ENCODE results near the gene MUCL3.
"Not testable (repeated sequence)": the region's sequence is repeated elsewhere in the genome, so short reads cannot be mapped to it uniquely, and the experiment has no call there.

Gene MUCL3

DNA sequence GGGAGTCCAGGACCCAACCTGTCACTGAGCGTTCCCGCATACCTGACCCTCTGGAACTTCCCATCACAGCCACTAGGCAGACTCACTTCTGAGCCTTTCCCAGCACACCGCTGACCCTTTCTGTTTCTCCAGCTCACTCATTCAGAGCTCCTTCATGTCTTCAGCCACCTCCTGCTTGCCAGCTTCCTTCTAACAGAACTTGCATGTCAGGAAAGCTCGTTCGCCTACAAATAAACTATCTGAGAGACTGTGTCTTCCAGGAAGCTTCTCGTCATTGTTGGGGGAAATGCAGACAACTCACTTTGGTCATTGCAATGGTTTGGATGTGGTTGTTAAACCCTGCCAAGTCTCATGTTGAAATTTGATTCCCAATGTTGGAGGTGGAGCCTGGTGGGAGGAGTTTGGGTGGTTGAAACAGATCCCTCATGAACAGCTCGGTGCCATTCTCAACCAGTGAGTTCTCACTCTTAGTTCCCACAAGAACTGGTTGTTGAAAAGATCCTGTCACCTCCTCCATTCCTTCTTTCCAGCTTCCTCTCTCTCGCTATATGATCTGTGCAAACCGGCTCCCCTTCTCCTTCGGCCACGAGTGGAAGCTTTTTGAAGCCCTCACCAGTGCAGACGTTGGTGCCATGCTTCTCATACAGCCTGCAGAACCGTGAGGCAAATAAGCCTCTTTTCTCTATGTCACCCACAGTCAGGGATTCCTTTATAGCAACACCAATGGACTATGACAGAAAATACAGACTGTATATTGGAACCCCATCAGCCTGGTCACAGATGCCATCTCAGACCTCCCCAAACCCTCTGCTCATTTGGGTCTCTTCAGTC is 41.4 kb downstream of the MUCL3 start:
- Histone ChIP-seq H3K4me3 (ENCODE audit: low read depth in 1 of 2, low read length in 2 of 2) (peak overlapping the region; percentile 15 to 35), H3K27ac (ENCODE audit: low read length) (no peak overlapping the region), H3K4me1 (ENCODE audit: control insufficient read depth in 1 of 2, insufficient read depth in 2 of 2, low read length in 2 of 2) (peaks cover 0 to 5% of the 10 kb centered on the region in 2 donors), H3K27me3 (ENCODE audit: low read depth, low read length) (no peaks in the 10 kb centered on the region), H3K36me3 (ENCODE audit: control insufficient read depth in 1 of 2, insufficient read depth in 2 of 2, low read length in 2 of 2) (no peaks in the 10 kb centered on the region), H3K9me3 (ENCODE audit: control insufficient read depth in 1 of 2, low read length in 2 of 2) (no peaks in the 10 kb centered on the region)

DNA sequence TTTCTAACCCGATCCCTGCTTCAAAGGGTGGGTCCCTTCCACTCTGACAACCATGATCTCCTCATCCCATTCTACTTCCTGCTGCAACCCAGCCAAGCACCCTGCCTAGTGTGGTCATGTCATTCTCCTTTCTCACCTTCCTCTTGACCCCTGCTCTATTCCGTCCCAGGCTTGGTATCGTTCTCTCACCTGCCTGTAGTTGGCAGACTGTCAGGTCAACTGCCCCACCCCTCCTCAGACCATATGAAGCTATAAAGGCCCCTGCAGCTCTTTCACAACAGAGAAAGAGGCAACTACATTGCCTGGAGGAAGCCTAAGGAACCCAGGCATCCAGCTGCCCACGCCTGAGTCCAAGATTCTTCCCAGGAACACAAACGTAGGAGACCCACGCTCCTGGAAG is 42.7 kb downstream of the MUCL3 start, which contains the start of gene MUC21:
Gene MUC21 (plus strand): TSS at position 280 of the 400 bp plus-strand sequence. CDS start 241 bp downstream, outside the sequence.
- no peaks in the 10 kb centered on the region for H3K9me3 ChIP-seq (ENCODE audit: control insufficient read depth in 1 of 2, low read length in 2 of 2)
- H3K36me3 ChIP-seq (ENCODE audit: control insufficient read depth in 1 of 2, insufficient read depth in 2 of 2, low read length in 2 of 2): no peaks in the 10 kb centered on the region
- H3K27me3 ChIP-seq (ENCODE audit: low read depth, low read length): no peaks in the 10 kb centered on the region
- H3K4me3 ChIP-seq (ENCODE audit: low read depth in 1 of 2, low read length in 2 of 2): peak within 1 kb of the TSS in 1 of 2 donors; percentile 35
- H3K27ac ChIP-seq (ENCODE audit: low read length): no peak within 1 kb of the TSS
- peaks cover 0 to 5% of the 10 kb centered on the region in 2 donors for H3K4me1 ChIP-seq (ENCODE audit: control insufficient read depth in 1 of 2, insufficient read depth in 2 of 2, low read length in 2 of 2)

- Histone ChIP-seq H3K36me3 (ENCODE audit: control insufficient read depth in 1 of 2, insufficient read depth in 2 of 2, low read length in 2 of 2) (no peaks in the 10 kb centered on the region), H3K4me3 (ENCODE audit: low read depth in 1 of 2, low read length in 2 of 2) (no peak overlapping the region), H3K27me3 (ENCODE audit: low read depth, low read length) (no peaks in the 10 kb centered on the region), H3K27ac (ENCODE audit: low read length) (no peak overlapping the region), H3K9me3 (ENCODE audit: control insufficient read depth in 1 of 2, low read length in 2 of 2) (no peaks in the 10 kb centered on the region), H3K4me1 (ENCODE audit: control insufficient read depth in 1 of 2, insufficient read depth in 2 of 2, low read length in 2 of 2) (peaks cover 0 to 5% of the 10 kb centered on the region in 2 donors)
These were observed 44.7 kb downstream of the MUCL3 start for GRCh38 chr6:30985490-30985889.

GRCh38 chr6:30987304-30987703 is 46.5 kb downstream of the MUCL3 start:
- H3K4me1 ChIP-seq (ENCODE audit: control insufficient read depth in 1 of 2, insufficient read depth in 2 of 2, low read length in 2 of 2): peaks cover 0 to under 1% of the 10 kb centered on the region in 2 donors
- H3K9me3 ChIP-seq (ENCODE audit: control insufficient read depth in 1 of 2, low read length in 2 of 2): no peaks in the 10 kb centered on the region
- H3K27ac ChIP-seq (ENCODE audit: low read length): no peak overlapping the region
- H3K4me3 ChIP-seq (ENCODE audit: low read depth in 1 of 2, low read length in 2 of 2): no peak overlapping the region
- H3K36me3 ChIP-seq (ENCODE audit: control insufficient read depth in 1 of 2, insufficient read depth in 2 of 2, low read length in 2 of 2): no peaks in the 10 kb centered on the region
- no peaks in the 10 kb centered on the region for H3K27me3 ChIP-seq (ENCODE audit: low read depth, low read length)

- Histone ChIP-seq H3K27me3 (ENCODE audit: low read depth, low read length) (no peaks in the 10 kb centered on the region), H3K9me3 (ENCODE audit: control insufficient read depth in 1 of 2, low read length in 2 of 2) (no peaks in the 10 kb centered on the region), H3K27ac (ENCODE audit: low read length) (no peak overlapping the region), H3K36me3 (ENCODE audit: control insufficient read depth in 1 of 2, insufficient read depth in 2 of 2, low read length in 2 of 2) (no peaks in the 10 kb centered on the region), H3K4me1 (ENCODE audit: control insufficient read depth in 1 of 2, insufficient read depth in 2 of 2, low read length in 2 of 2) (no peaks in the 10 kb centered on the region), H3K4me3 (ENCODE audit: low read depth in 1 of 2, low read length in 2 of 2) (no peak overlapping the region)
These were observed 47.5 kb downstream of the MUCL3 start for GRCh38 chr6:30988209-30988825.

- no peaks in the 10 kb centered on the region for H3K27me3 ChIP-seq (ENCODE audit: low read depth, low read length)
- H3K27ac ChIP-seq (ENCODE audit: low read length): no peak overlapping the region
- no peaks in the 10 kb centered on the region for H3K4me1 ChIP-seq (ENCODE audit: control insufficient read depth in 1 of 2, insufficient read depth in 2 of 2, low read length in 2 of 2)
- no peaks in the 10 kb centered on the region for H3K36me3 ChIP-seq (ENCODE audit: control insufficient read depth in 1 of 2, insufficient read depth in 2 of 2, low read length in 2 of 2)
- no peak overlapping the region for H3K4me3 ChIP-seq (ENCODE audit: low read depth in 1 of 2, low read length in 2 of 2)
- no peaks in the 10 kb centered on the region for H3K9me3 ChIP-seq (ENCODE audit: control insufficient read depth in 1 of 2, low read length in 2 of 2)
These were observed 49.8 kb downstream of the MUCL3 start for GRCh38 chr6:30990422-30991086.

GRCh38 chr6:30991891-30992290 is 51.1 kb downstream of the MUCL3 start:
- H3K27me3 ChIP-seq (ENCODE audit: low read depth, low read length): no peaks in the 10 kb centered on the region
- no peak overlapping the region for H3K4me3 ChIP-seq (ENCODE audit: low read depth in 1 of 2, low read length in 2 of 2)
- no peak overlapping the region for H3K27ac ChIP-seq (ENCODE audit: low read length)
- H3K4me1 ChIP-seq (ENCODE audit: control insufficient read depth in 1 of 2, insufficient read depth in 2 of 2, low read length in 2 of 2): no peaks in the 10 kb centered on the region
- H3K9me3 ChIP-seq (ENCODE audit: control insufficient read depth in 1 of 2, low read length in 2 of 2): no peaks in the 10 kb centered on the region
- H3K36me3 ChIP-seq (ENCODE audit: control insufficient read depth in 1 of 2, insufficient read depth in 2 of 2, low read length in 2 of 2): no peaks in the 10 kb centered on the region

- no peaks in the 10 kb centered on the region for H3K36me3 ChIP-seq (ENCODE audit: control insufficient read depth in 1 of 2, insufficient read depth in 2 of 2, low read length in 2 of 2)
- no peak overlapping the region for H3K27ac ChIP-seq (ENCODE audit: low read length)
- no peaks in the 10 kb centered on the region for H3K27me3 ChIP-seq (ENCODE audit: low read depth, low read length)
- no peaks in the 10 kb centered on the region for H3K9me3 ChIP-seq (ENCODE audit: control insufficient read depth in 1 of 2, low read length in 2 of 2)
- no peaks in the 10 kb centered on the region for H3K4me1 ChIP-seq (ENCODE audit: control insufficient read depth in 1 of 2, insufficient read depth in 2 of 2, low read length in 2 of 2)
- H3K4me3 ChIP-seq (ENCODE audit: low read depth in 1 of 2, low read length in 2 of 2): no peak overlapping the region
These were observed 56.5 kb downstream of the MUCL3 start for GRCh38 chr6:30997301-30997700.

DNA sequence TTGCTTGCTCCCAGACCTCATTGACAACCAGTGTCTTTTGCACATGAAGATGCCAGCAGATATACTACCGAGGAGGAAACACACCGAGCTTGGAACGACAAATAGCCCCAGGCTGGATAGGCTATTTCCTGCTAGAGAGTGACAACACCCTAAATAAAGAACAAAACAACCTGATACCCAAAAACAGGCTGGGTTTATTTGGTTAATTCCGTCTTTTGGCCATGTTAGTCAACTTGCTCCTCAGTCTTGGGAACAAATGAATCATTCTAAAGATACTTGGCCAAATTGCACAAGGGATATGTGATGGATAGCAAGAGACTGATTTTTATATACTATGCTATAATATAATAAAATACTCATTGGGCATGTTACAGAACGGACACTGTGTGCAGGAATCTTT is 58.0 kb downstream of the MUCL3 start:
- H3K27ac ChIP-seq (ENCODE audit: low read length): no peak overlapping the region

DNA sequence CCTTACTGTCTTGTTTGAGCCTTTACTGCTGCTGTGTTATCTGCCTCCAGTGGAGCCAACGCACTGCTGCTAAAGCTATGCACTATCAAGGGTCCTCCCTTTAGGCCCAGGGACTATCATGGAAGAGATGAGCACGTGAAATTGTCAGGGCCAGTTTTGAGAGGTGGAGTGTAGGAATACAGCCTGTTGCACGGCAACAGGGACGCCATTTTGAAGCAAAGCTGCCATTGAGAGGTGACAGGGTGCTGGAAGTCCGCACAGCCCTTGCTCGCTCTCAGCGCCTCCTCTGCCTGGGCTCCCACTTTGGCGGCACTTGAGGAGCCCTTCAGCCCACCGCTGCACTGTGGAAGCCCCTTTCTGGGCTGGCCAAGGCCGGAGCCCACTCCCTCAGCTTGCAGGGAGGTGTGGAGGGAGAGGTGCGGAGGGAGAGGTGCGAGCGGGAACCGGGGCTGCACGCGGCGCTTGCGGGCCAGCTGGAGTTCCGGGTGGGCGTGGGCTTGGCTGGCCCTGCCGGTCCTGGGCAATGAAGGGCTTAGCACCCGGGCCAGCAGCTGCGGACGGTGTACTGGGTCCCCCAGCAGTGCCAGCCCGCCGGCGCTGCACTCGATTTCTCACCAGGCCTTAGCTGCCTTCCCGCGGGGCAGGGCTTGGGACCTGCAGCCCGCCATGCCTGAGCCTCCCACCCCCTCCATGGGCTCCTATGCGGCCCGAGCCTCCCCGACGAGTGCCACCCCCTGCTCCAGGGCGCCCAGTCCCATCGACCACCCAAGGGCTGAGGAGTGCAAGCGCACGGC is 59.5 kb downstream of the MUCL3 start:
- not testable (repeated sequence) for H3K27me3 ChIP-seq (ENCODE audit: low read depth, low read length); H3K9me3 ChIP-seq (ENCODE audit: control insufficient read depth in 1 of 2, low read length in 2 of 2); H3K4me3 ChIP-seq (ENCODE audit: low read depth in 1 of 2, low read length in 2 of 2); H3K4me1 ChIP-seq (ENCODE audit: control insufficient read depth in 1 of 2, insufficient read depth in 2 of 2, low read length in 2 of 2); H3K27ac ChIP-seq (ENCODE audit: low read length); H3K36me3 ChIP-seq (ENCODE audit: control insufficient read depth in 1 of 2, insufficient read depth in 2 of 2, low read length in 2 of 2)

More for the DNA sequence above, 58.0 kb downstream of the MUCL3 start:
- Histone ChIP-seq H3K4me1 (ENCODE audit: control insufficient read depth in 1 of 2, insufficient read depth in 2 of 2, low read length in 2 of 2) (no peaks in the 10 kb centered on the region), H3K9me3 (ENCODE audit: control insufficient read depth in 1 of 2, low read length in 2 of 2) (no peaks in the 10 kb centered on the region), H3K27me3 (ENCODE audit: low read depth, low read length) (no peaks in the 10 kb centered on the region), H3K4me3 (ENCODE audit: low read depth in 1 of 2, low read length in 2 of 2) (no peak overlapping the region), H3K36me3 (ENCODE audit: control insufficient read depth in 1 of 2, insufficient read depth in 2 of 2, low read length in 2 of 2) (no peaks in the 10 kb centered on the region)
